Fibroblast of mammary gland (primary cell): ENCODE measurements around the gene ORAI2.
A peak's percentile ranks its signal among the peaks of the same experiment; 100 is the strongest.
"Not testable (repeated sequence)": the region's sequence is repeated elsewhere in the genome, so short reads cannot be mapped to it uniquely, and the experiment has no call there.

Experiments used
- DNase-seq: peaks from one replicate; pipeline ENCODE4 v3.0.0-alpha.2; 2010; ENCODE audit warnings: low read depth
- H3K4me3 ChIP-seq: 2 replicates; pipeline ENCODE4 v1.5.1; 2011; ENCODE audit warnings: low read depth, mild to moderate bottlenecking, low read length, moderate library complexity; ENCODE audit not compliant: control insufficient read depth
- CTCF ChIP-seq: conservative IDR thresholded peaks from 2 replicates; pipeline ENCODE4 v1.5.1; 2011; ENCODE audit warnings: low read depth, low read length, inconsistent platforms; ENCODE audit not compliant: control insufficient read depth, insufficient read depth

The ORAI2 gene

GRCh38 chr7:102453319-102453718 is 19.9 kb downstream of the ORAI2 start:
- H3K4me3 ChIP-seq, result no peak overlapping the region
- no peak for DNase-seq
- no peak for TF ChIP-seq CTCF

- no peak for DNase-seq
- TF ChIP-seq CTCF, result no peak
- H3K4me3 ChIP-seq, result no peak overlapping the region
These were observed 21.1 kb downstream of the ORAI2 start for GRCh38 chr7:102454468-102454867.

GRCh38 chr7:102454932-102455331 is 21.6 kb downstream of the ORAI2 start:
- not testable (repeated sequence) for DNase-seq, H3K4me3 ChIP-seq

GRCh38 chr7:102455596-102455995 is 22.2 kb downstream of the ORAI2 start:
- no peak overlapping the region for H3K4me3 ChIP-seq
- DNase-seq, result no peak
- no peak for TF ChIP-seq CTCF

GRCh38 chr7:102456327-102456726 is 23.0 kb downstream of the ORAI2 start:
- peak; percentile 54 for DNase-seq
- no peak overlapping the region for H3K4me3 ChIP-seq
- no peak for TF ChIP-seq CTCF

GRCh38 chr7:102457352-102457924 is 24.1 kb downstream of the ORAI2 start:
- no peak for DNase-seq
- TF ChIP-seq CTCF, result no peak
- H3K4me3 ChIP-seq, result no peak overlapping the region

- DNase-seq, result no peak
- no peak overlapping the region for H3K4me3 ChIP-seq
- no peak for TF ChIP-seq CTCF
These were observed 26.0 kb downstream of the ORAI2 start for GRCh38 chr7:102459221-102459844.
